CD4-positive, CD25-positive, alpha-beta regulatory T cell (primary cell): ENCODE results near the gene KRT31. TPM values are rescaled to one million over a fixed set of nuclear protein-coding genes. Genes with fewer than 3 reads are reported as not detected.
A peak's percentile ranks its signal among the peaks of the same experiment; 100 is the strongest.
"Not testable (repeated sequence)": the region's sequence is repeated elsewhere in the genome, so short reads cannot be mapped to it uniquely, and the experiment has no call there.

Experiments
- ATAC-seq, 2 donors: fragments of 150-1000 bp; cut with Tn5 transposase; one replicate each; pipeline ENCODE4 v1.10.0; 2021; ENCODE audit warnings: low read depth in 2 of 2, moderate number of reproducible peaks in 2 of 2, moderate library complexity in 1 of 2
- DNase-seq, 3 donors: peaks; one replicate each; pipeline versions ENCODE4 v3.0.0 to v3.0.0-alpha.2; 2012 to 2022; ENCODE audit warnings: mixed read lengths in 1 of 3
- H3K27ac ChIP-seq: one replicate; pipeline ENCODE4 v1.7.0; 2013; ENCODE audit warnings: mild to moderate bottlenecking, low read length; ENCODE audit not compliant: insufficient read depth, poor library complexity, severe bottlenecking
- H3K27me3 ChIP-seq: one replicate; pipeline ENCODE4 v1.7.0; 2013; ENCODE audit warnings: low read length; ENCODE audit not compliant: control insufficient read depth, insufficient read depth
- H3K36me3 ChIP-seq: one replicate; pipeline ENCODE4 v1.7.0; 2013; ENCODE audit warnings: mild to moderate bottlenecking, low read length, moderate library complexity; ENCODE audit not compliant: control insufficient read depth, insufficient read depth
- H3K4me1 ChIP-seq: 2 replicates; pipeline ENCODE4 v1.7.0; 2013; ENCODE audit warnings: mild to moderate bottlenecking, low read length; ENCODE audit not compliant: insufficient read depth, control insufficient read depth, poor library complexity, severe bottlenecking
- H3K4me3 ChIP-seq: one replicate; pipeline ENCODE4 v1.7.0; 2013; ENCODE audit warnings: low read depth, mild to moderate bottlenecking, low read length, moderate library complexity
- H3K9me3 ChIP-seq, 2 experiments: 1 replicate in 1 of 2; 2 replicates in 1 of 2; pipeline ENCODE4 v1.7.0; 2013; ENCODE audit warnings: low read length in 2 of 2, mild to moderate bottlenecking in 1 of 2, moderate library complexity in 1 of 2; ENCODE audit not compliant: control insufficient read depth in 2 of 2
- H3K27ac Mint-ChIP-seq, 3 donors: one replicate each; pipeline ENCODE4 v1.8.0; 2020 to 2022; ENCODE audit warnings: mild to moderate bottlenecking in 3 of 3, mixed read lengths in 3 of 3, moderate library complexity in 2 of 3
- H3K27me3 Mint-ChIP-seq: one replicate; pipeline ENCODE4 v1.8.0; 2022; ENCODE audit warnings: mild to moderate bottlenecking, mixed read lengths
- H3K36me3 Mint-ChIP-seq: one replicate; pipeline ENCODE4 v1.8.0; 2020; ENCODE audit warnings: mixed read lengths
- H3K4me1 Mint-ChIP-seq, 4 donors: one replicate each; pipeline ENCODE4 v1.8.0; 2020 to 2022; ENCODE audit warnings: mixed read lengths in 4 of 4, mild to moderate bottlenecking in 1 of 4
- H3K4me3 Mint-ChIP-seq, 4 donors: one replicate each; pipeline ENCODE4 v1.8.0; 2020 to 2022; ENCODE audit warnings: mild to moderate bottlenecking in 4 of 4, mixed read lengths in 4 of 4, moderate library complexity in 3 of 4
- H3K9me3 Mint-ChIP-seq, 7 donors: one replicate each; pipeline ENCODE4 v1.8.0; 2020 to 2022; ENCODE audit warnings: mixed read lengths in 7 of 7, mild to moderate bottlenecking in 3 of 7, moderate library complexity in 2 of 7
- polyA plus RNA-seq, 4 donors: library from polyadenylated mRNA; unstranded; fragments of 300-500 nt; fragmentation: Illumina TruSeq; gene quantifications; one replicate each; pipeline ENCODE4 v1.2.3, GENCODE V29; 2021
- total RNA-seq: library from RNA; stranded (reverse); gene quantifications from one replicate; pipeline ENCODE4 v1.2.3, GENCODE V29; 2022

KRT31 gene
- total and polyA plus RNA-seq, 5 donors from 2014 or later, result not detected

DNA sequence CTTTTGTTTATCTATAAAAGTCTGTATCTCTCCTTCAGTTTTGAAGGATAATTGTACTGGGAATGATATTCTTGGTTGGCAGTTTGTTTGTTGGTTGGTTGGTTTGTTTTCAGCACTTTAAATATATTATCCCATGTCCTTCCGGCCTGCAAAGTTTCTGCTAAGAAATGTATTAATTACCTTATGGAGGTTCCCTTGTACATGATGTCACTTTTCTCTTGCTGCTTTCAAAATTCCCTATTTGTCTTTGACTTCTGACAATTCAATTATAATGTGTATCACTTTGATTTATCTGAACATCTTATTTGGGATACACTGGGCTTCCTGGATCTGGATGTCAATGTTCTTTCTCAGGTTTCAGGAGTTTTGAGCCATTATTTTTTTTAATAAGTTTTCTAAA, 11.2 kb downstream of the KRT31 start:
- DNase-seq, result no peak
- Histone ChIP-seq H3K4me1 (no peaks in the 10 kb centered on the region), H3K4me3 (no peak overlapping the region), H3K27me3 (peaks cover 11% of the 10 kb centered on the region), H3K9me3 (peaks cover 13 to 16% of the 10 kb centered on the region in 2 experiments), H3K36me3 (no peaks in the 10 kb centered on the region), H3K27ac (no peak overlapping the region)
- H3K36me3 Mint-ChIP-seq, result no peaks in the 10 kb centered on the region
- H3K9me3 Mint-ChIP-seq, result peaks cover 0 to 17% (median 5%) of the 10 kb centered on the region in 7 donors
- no peaks in the 10 kb centered on the region for H3K4me1 Mint-ChIP-seq
- no peak overlapping the region for H3K27ac Mint-ChIP-seq
- peaks cover 34% of the 10 kb centered on the region for H3K27me3 Mint-ChIP-seq
- H3K4me3 Mint-ChIP-seq, result no peak overlapping the region
- no peak for ATAC-seq

DNA sequence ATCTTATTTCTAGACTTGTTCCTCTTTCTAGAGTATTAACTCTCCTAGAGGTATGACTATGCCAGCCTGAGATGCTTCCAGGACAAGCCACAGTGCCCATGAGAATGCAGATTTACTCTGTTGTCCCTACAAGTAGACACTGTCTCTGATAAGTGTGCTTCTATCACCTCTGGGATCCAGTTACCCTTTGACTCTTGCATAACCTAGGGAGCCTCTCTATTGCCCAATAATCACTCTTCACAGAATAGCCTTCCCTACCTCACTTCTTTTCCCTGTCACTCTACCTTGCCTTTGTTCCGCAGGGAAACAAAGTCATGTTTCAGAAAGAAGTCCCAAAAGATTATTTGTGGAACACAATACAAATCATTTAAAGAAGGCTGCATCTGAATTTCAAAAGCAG, 13.7 kb downstream of the KRT31 start:
- peaks cover 8% of the 10 kb centered on the region for H3K27me3 ChIP-seq
- Mint-ChIP-seq H3K9me3 (peaks cover 0 to 17% (median 4%) of the 10 kb centered on the region in 7 donors), H3K36me3 (no peaks in the 10 kb centered on the region), H3K27me3 (peaks cover 37% of the 10 kb centered on the region), H3K27ac (no peak overlapping the region), H3K4me3 (no peak overlapping the region), H3K4me1 (no peaks in the 10 kb centered on the region)
- H3K36me3 ChIP-seq, result no peaks in the 10 kb centered on the region
- no peak for ATAC-seq
- peaks cover 13 to 16% of the 10 kb centered on the region in 2 experiments for H3K9me3 ChIP-seq
- no peak overlapping the region for H3K4me3 ChIP-seq
- DNase-seq, result no peak
- no peak overlapping the region for H3K27ac ChIP-seq
- H3K4me1 ChIP-seq, result no peaks in the 10 kb centered on the region

- ATAC-seq, result no peak
- Mint-ChIP-seq H3K4me3 (no peak overlapping the region), H3K27me3 (peaks cover 24% of the 10 kb centered on the region)
These were observed 15.0 kb downstream of the KRT31 start for GRCh38 chr17:41382394-41382793.

GRCh38 chr17:41381943-41382342, 15.5 kb downstream of the KRT31 start, which contains the start of gene KRT34:
Gene KRT34, minus strand, starts transcription at chr17:41382306. Its CDS starts 60 bp downstream, at chr17:41382246.
- not testable (repeated sequence) for H3K9me3 Mint-ChIP-seq, H3K4me3 ChIP-seq, H3K27ac Mint-ChIP-seq, H3K36me3 Mint-ChIP-seq, H3K4me1 ChIP-seq, ATAC-seq, H3K27me3 ChIP-seq, H3K27ac ChIP-seq, H3K4me3 Mint-ChIP-seq, DNase-seq, H3K36me3 ChIP-seq, H3K4me1 Mint-ChIP-seq
- peaks cover 21% of the 10 kb centered on the region for H3K27me3 Mint-ChIP-seq
- H3K9me3 ChIP-seq, result peaks cover 9 to 10% of the 10 kb centered on the region in 2 experiments

More at GRCh38 chr17:41382394-41382793, 15.0 kb downstream of the KRT31 start:
- peaks cover 0 to 2% (median 0%) of the 10 kb centered on the region in 4 donors for H3K4me1 Mint-ChIP-seq
- H3K36me3 Mint-ChIP-seq, result no peaks in the 10 kb centered on the region
- H3K9me3 Mint-ChIP-seq, result peaks cover 0 to 11% (median 6%) of the 10 kb centered on the region in 7 donors
- Histone ChIP-seq H3K27me3 (peaks cover 5% of the 10 kb centered on the region), H3K27ac (no peak overlapping the region), H3K36me3 (no peaks in the 10 kb centered on the region), H3K9me3 (peaks cover 11 to 12% of the 10 kb centered on the region in 2 experiments), H3K4me3 (no peak overlapping the region), H3K4me1 (no peaks in the 10 kb centered on the region)
- no peak for DNase-seq
- no peak overlapping the region for H3K27ac Mint-ChIP-seq

DNA sequence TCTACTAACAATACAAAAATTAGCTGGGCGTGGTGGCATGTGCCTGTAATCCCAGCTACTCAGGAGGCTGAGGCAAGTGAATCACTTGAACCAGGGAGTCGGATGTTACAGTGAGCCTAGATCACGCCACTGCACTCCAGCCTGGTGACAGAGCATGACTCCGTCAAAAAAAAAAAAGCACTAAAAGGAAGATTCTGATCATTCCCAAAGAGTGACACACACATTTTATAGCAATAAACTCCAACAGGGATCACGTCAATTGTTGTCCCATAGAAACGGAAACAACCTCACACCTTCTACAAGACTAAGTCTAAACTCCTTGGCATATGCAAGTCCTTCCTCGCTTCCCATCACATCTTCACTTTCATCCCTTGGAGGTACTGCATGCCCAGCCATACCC, 17.3 kb downstream of the KRT31 start:
- not testable (repeated sequence) for H3K36me3 Mint-ChIP-seq, H3K4me3 Mint-ChIP-seq, H3K4me1 ChIP-seq, DNase-seq, H3K4me3 ChIP-seq, H3K27ac ChIP-seq, ATAC-seq, H3K4me1 Mint-ChIP-seq, H3K9me3 Mint-ChIP-seq, H3K36me3 ChIP-seq, H3K9me3 ChIP-seq, H3K27me3 ChIP-seq
- Mint-ChIP-seq H3K27ac (peak overlapping the region in 1 of 3 donors; percentile 22), H3K27me3 (peaks cover 20% of the 10 kb centered on the region)

DNA sequence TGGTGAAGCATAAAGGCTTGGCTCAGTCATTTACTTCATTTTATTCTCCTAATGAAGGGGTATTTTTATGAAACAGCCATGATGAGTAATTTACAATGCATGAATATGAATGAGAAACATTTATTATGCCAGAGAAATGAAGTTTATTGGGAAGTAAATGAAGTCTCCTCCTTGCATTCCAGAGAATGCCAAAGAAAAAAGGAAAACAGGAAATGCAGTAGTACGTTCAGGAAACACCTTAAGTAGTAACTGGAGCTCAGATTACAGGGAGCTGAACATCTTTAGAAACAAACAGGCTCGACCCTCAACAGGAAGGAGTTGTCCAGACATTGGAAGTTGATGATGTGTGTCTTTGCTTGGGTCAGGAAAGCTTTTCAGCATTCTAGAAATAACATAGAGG, 19.9 kb downstream of the KRT31 start:
- peak overlapping the region in 1 of 3 donors; percentile 24 for H3K27ac Mint-ChIP-seq
- peaks cover 0 to 6% (median 0%) of the 10 kb centered on the region in 7 donors for H3K9me3 Mint-ChIP-seq
- H3K9me3 ChIP-seq, result no peaks in the 10 kb centered on the region

GRCh38 chr17:41369713-41370112, 27.7 kb downstream of the KRT31 start, which contains the start of gene KRT33B:
Gene KRT33B, minus strand, starts transcription at chr17:41369813. Its CDS starts 63 bp downstream, at chr17:41369750.
- Histone ChIP-seq H3K36me3 (no peaks in the 10 kb centered on the region), H3K27ac (no peak within 1 kb of the TSS), H3K4me1 (no peaks in the 10 kb centered on the region), H3K9me3 (no peaks in the 10 kb centered on the region), H3K4me3 (no peak within 1 kb of the TSS), H3K27me3 (no peaks in the 10 kb centered on the region)
- Mint-ChIP-seq H3K27me3 (peaks cover 4% of the 10 kb centered on the region), H3K36me3 (no peaks in the 10 kb centered on the region), H3K9me3 (peaks cover 0 to 1% (median 0%) of the 10 kb centered on the region in 7 donors), H3K4me1 (peaks cover 0 to 4% (median 0%) of the 10 kb centered on the region in 4 donors), H3K27ac (no peak within 1 kb of the TSS), H3K4me3 (no peak within 1 kb of the TSS)
- DNase-seq (no peak), ATAC-seq (no peak)

More for the DNA sequence above, 19.9 kb downstream of the KRT31 start:
- DNase-seq (no peak), ATAC-seq (no peak)
- Histone ChIP-seq H3K4me3 (no peak overlapping the region), H3K4me1 (no peaks in the 10 kb centered on the region), H3K36me3 (no peaks in the 10 kb centered on the region), H3K27ac (no peak overlapping the region), H3K27me3 (peaks cover 2% of the 10 kb centered on the region)
- H3K36me3 Mint-ChIP-seq, result no peaks in the 10 kb centered on the region
- H3K4me3 Mint-ChIP-seq, result no peak overlapping the region
- peaks cover 0 to 2% (median 0%) of the 10 kb centered on the region in 4 donors for H3K4me1 Mint-ChIP-seq
- H3K27me3 Mint-ChIP-seq, result peaks cover 10% of the 10 kb centered on the region

- no peak overlapping the region for H3K27ac Mint-ChIP-seq
- H3K4me3 Mint-ChIP-seq, result no peak overlapping the region
- no peak for ATAC-seq
These were observed 28.4 kb downstream of the KRT31 start for GRCh38 chr17:41369023-41369422.

More at GRCh38 chr17:41369023-41369422, 28.4 kb downstream of the KRT31 start:
- peaks cover 0 to 4% (median 0%) of the 10 kb centered on the region in 4 donors for H3K4me1 Mint-ChIP-seq
- no peaks in the 10 kb centered on the region for H3K4me1 ChIP-seq
- H3K9me3 Mint-ChIP-seq, result no peaks in the 10 kb centered on the region
- peaks cover under 1% of the 10 kb centered on the region for H3K27me3 ChIP-seq
- no peak for DNase-seq
- no peaks in the 10 kb centered on the region for H3K36me3 Mint-ChIP-seq
- no peak overlapping the region for H3K4me3 ChIP-seq
- no peak overlapping the region for H3K27ac ChIP-seq
- peaks cover 4% of the 10 kb centered on the region for H3K27me3 Mint-ChIP-seq
- no peaks in the 10 kb centered on the region for H3K9me3 ChIP-seq
- no peaks in the 10 kb centered on the region for H3K36me3 ChIP-seq
